ENCODE results near the gene ACYP2.

The ACYP2 gene

DNA sequence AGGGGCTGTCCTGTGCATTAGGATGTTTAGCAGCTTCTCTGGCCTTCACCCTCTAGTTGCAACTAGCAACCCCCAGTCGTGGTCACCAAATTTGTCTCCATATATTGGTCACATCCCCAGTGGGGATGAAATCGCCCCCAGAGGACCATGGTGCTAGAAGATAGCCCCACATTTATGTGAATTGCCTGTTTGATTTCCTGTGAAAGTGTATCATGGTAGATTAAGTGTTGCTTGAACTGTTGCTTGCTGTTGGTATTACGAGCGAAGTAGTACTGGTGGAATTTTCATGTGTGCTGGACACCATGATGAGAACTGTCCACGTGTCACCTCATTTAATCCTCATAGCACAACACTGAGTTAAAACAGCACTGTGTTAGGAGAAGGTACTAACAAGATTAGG, 81.2 kb downstream of the ACYP2 start:
- POLR2A ChIA-PET = no interaction called here
- TF ChIP-seq REPIN1 (tag by site-specific recombination; IDR thresholded peaks at IDR 0.05; ENCODE audit: low read depth) (no peak), ZNF777 (tag by site-specific recombination; IDR thresholded peaks at IDR 0.05; ENCODE audit: borderline replicate concordance) (no peak), ZNF266 (tag by site-specific recombination; IDR thresholded peaks at IDR 0.05; ENCODE audit: low read depth) (no peak), ZNF121 (tag by site-specific recombination; IDR thresholded peaks at IDR 0.05) (no peak), KLF16 (tag by site-specific recombination; IDR thresholded peaks at IDR 0.05) (no peak), ZNF138 (tag by site-specific recombination; IDR thresholded peaks at IDR 0.05; ENCODE audit: borderline replicate concordance) (no peak), ZNF366 (tag by site-specific recombination; conservative IDR thresholded peaks at IDR 0.05) (no peak), RBAK (tag by site-specific recombination; IDR thresholded peaks at IDR 0.05) (no peak), GLIS2 (tag by site-specific recombination; IDR thresholded peaks at IDR 0.05) (no peak), ZNF626 (tag by site-specific recombination; IDR thresholded peaks at IDR 0.05) (no peak), ZNF585B (tag by site-specific recombination; IDR thresholded peaks at IDR 0.05) (no peak), ZNF155 (tag by site-specific recombination; IDR thresholded peaks at IDR 0.05) (no peak), ZNF560 (tag by site-specific recombination; IDR thresholded peaks at IDR 0.05; ENCODE audit: borderline replicate concordance) (no peak), ZBTB7A (tag by site-specific recombination; IDR thresholded peaks at IDR 0.05; ENCODE audit: low read depth) (no peak), MYNN (tag by site-specific recombination; IDR thresholded peaks at IDR 0.05; ENCODE audit: borderline replicate concordance) (no peak), ZEB2 (tag by site-specific recombination; IDR thresholded peaks at IDR 0.05) (no peak)
- TF ChIP-seq, protein P1, sequence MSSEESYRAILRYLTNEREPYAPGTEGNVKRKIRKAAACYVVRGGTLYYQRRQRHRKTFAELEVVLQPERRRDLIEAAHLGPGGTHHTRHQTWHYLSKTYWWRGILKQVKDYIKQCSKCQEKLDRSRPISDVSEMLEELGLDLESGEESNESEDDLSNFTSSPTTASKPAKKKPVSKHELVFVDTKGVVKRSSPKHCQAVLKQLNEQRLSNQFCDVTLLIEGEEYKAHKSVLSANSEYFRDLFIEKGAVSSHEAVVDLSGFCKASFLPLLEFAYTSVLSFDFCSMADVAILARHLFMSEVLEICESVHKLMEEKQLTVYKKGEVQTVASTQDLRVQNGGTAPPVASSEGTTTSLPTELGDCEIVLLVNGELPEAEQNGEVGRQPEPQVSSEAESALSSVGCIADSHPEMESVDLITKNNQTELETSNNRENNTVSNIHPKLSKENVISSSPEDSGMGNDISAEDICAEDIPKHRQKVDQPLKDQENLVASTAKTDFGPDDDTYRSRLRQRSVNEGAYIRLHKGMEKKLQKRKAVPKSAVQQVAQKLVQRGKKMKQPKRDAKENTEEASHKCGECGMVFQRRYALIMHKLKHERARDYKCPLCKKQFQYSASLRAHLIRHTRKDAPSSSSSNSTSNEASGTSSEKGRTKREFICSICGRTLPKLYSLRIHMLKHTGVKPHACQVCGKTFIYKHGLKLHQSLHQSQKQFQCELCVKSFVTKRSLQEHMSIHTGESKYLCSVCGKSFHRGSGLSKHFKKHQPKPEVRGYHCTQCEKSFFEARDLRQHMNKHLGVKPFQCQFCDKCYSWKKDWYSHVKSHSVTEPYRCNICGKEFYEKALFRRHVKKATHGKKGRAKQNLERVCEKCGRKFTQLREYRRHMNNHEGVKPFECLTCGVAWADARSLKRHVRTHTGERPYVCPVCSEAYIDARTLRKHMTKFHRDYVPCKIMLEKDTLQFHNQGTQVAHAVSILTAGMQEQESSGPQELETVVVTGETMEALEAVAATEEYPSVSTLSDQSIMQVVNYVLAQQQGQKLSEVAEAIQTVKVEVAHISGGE (tag by site-specific recombination; conservative IDR thresholded peaks at IDR 0.05; ENCODE audit: low read depth) = no peak
- TF ChIP-seq, protein P2, sequence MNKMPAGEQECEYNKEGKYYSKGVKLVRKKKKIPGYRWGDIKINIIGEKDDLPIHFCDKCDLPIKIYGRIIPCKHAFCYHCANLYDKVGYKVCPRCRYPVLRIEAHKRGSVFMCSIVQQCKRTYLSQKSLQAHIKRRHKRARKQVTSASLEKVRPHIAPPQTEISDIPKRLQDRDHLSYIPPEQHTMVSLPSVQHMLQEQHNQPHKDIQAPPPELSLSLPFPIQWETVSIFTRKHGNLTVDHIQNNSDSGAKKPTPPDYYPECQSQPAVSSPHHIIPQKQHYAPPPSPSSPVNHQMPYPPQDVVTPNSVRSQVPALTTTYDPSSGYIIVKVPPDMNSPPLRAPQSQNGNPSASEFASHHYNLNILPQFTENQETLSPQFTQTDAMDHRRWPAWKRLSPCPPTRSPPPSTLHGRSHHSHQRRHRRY (tag by site-specific recombination; IDR thresholded peaks at IDR 0.05) = no peak
- TF ChIP-seq, protein P3, sequence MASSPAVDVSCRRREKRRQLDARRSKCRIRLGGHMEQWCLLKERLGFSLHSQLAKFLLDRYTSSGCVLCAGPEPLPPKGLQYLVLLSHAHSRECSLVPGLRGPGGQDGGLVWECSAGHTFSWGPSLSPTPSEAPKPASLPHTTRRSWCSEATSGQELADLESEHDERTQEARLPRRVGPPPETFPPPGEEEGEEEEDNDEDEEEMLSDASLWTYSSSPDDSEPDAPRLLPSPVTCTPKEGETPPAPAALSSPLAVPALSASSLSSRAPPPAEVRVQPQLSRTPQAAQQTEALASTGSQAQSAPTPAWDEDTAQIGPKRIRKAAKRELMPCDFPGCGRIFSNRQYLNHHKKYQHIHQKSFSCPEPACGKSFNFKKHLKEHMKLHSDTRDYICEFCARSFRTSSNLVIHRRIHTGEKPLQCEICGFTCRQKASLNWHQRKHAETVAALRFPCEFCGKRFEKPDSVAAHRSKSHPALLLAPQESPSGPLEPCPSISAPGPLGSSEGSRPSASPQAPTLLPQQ (tag by site-specific recombination; IDR thresholded peaks at IDR 0.05) = no peak
- Histone ChIP-seq H3K4me3 (ENCODE audit: low read depth, low read length) (no peak overlapping the region), H3K4me1 (ENCODE audit: control insufficient read depth, insufficient read depth, low read length) (no peaks in the 10 kb centered on the region), H3K9me3 (ENCODE audit: control insufficient read depth, insufficient read depth, low read depth, low read length) (no peaks in the 10 kb centered on the region), H3K36me3 (ENCODE audit: control insufficient read depth in 2 of 2, insufficient read depth in 1 of 2, low read length in 2 of 2) (no peaks in the 10 kb centered on the region), H3K27ac (ENCODE audit: extremely low read depth, low read depth, low read length) (no peak overlapping the region)
- CTCF ChIA-PET = no interaction called here

DNA sequence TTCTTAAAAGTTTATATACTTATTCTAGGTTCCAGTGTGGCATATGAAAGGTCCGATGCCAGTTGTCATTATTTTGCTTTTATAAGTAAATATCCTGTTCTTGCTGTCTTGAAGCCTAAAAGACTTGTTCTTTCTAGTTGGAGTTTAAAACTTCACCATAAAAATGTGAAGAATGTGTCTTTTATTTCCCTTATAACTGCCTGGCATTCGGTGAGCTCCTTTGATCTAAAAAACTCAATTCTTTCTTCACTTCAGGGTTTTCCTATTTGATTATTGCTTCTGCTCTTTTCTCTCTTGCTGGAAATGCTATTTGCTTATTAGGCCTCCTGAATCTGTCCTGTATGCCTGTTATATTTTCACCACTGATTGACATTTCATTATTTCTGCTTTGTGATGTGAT, 89.1 kb downstream of the ACYP2 start:
- Histone ChIP-seq H3K36me3 (ENCODE audit: control insufficient read depth in 2 of 2, insufficient read depth in 1 of 2, low read length in 2 of 2) (no peaks in the 10 kb centered on the region), H3K27ac (ENCODE audit: extremely low read depth, low read depth, low read length) (no peak overlapping the region), H3K4me3 (ENCODE audit: low read depth, low read length) (no peak overlapping the region), H3K9me3 (ENCODE audit: control insufficient read depth, insufficient read depth, low read depth, low read length) (no peaks in the 10 kb centered on the region), H3K4me1 (ENCODE audit: control insufficient read depth, insufficient read depth, low read length) (no peaks in the 10 kb centered on the region)
- ChIA-PET CTCF (interaction anchor here (3.6 kb wide), 1 partner anchor 10 kb away, joined by 19 read pairs; no protein-coding TSS in a partner anchor), POLR2A (no interaction called here)
- no peak for TF ChIP-seq ZNF324 (tag by site-specific recombination; IDR thresholded peaks at IDR 0.05)
- TF ChIP-seq KLF1 (tag by site-specific recombination; IDR thresholded peaks at IDR 0.05) = no peak
- TF ChIP-seq, protein P4, sequence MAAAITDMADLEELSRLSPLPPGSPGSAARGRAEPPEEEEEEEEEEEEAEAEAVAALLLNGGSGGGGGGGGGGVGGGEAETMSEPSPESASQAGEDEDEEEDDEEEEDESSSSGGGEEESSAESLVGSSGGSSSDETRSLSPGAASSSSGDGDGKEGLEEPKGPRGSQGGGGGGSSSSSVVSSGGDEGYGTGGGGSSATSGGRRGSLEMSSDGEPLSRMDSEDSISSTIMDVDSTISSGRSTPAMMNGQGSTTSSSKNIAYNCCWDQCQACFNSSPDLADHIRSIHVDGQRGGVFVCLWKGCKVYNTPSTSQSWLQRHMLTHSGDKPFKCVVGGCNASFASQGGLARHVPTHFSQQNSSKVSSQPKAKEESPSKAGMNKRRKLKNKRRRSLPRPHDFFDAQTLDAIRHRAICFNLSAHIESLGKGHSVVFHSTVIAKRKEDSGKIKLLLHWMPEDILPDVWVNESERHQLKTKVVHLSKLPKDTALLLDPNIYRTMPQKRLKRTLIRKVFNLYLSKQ (tag by site-specific recombination; IDR thresholded peaks at IDR 0.05; ENCODE audit: borderline replicate concordance) = no peak
- TF ChIP-seq ZFHX2 (tag by site-specific recombination; conservative IDR thresholded peaks at IDR 0.05) = no peak
- TF ChIP-seq, protein P5, sequence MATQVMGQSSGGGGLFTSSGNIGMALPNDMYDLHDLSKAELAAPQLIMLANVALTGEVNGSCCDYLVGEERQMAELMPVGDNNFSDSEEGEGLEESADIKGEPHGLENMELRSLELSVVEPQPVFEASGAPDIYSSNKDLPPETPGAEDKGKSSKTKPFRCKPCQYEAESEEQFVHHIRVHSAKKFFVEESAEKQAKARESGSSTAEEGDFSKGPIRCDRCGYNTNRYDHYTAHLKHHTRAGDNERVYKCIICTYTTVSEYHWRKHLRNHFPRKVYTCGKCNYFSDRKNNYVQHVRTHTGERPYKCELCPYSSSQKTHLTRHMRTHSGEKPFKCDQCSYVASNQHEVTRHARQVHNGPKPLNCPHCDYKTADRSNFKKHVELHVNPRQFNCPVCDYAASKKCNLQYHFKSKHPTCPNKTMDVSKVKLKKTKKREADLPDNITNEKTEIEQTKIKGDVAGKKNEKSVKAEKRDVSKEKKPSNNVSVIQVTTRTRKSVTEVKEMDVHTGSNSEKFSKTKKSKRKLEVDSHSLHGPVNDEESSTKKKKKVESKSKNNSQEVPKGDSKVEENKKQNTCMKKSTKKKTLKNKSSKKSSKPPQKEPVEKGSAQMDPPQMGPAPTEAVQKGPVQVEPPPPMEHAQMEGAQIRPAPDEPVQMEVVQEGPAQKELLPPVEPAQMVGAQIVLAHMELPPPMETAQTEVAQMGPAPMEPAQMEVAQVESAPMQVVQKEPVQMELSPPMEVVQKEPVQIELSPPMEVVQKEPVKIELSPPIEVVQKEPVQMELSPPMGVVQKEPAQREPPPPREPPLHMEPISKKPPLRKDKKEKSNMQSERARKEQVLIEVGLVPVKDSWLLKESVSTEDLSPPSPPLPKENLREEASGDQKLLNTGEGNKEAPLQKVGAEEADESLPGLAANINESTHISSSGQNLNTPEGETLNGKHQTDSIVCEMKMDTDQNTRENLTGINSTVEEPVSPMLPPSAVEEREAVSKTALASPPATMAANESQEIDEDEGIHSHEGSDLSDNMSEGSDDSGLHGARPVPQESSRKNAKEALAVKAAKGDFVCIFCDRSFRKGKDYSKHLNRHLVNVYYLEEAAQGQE (tag by site-specific recombination; IDR thresholded peaks at IDR 0.05) = no peak
- no peak for TF ChIP-seq HOXD13 (CRISPR knock-in tag; IDR thresholded peaks at IDR 0.05; ENCODE audit: borderline replicate concordance)
- no peak for TF ChIP-seq ZNF501 (tag by site-specific recombination; IDR thresholded peaks at IDR 0.05)

Data from HEK293 (cell line).